LHCN-M2 (cell line): ENCODE results near the gene ERAP2. TPM values are rescaled to one million over a fixed set of nuclear protein-coding genes. Genes with fewer than 3 reads are reported as not detected.
"Not testable (repeated sequence)": the region's sequence is repeated elsewhere in the genome, so short reads cannot be mapped to it uniquely, and the experiment has no call there.

Experiments
- DNase-seq: peaks from one replicate; pipeline ENCODE4 v3.0.0-alpha.2; 2012; ENCODE audit warnings: low read depth
- total RNA-seq: library from RNA; depleted of rRNA; stranded (reverse); fragments of >200 nt; gene quantifications from 2 replicates; pipeline ENCODE4 v1.2.3, GENCODE V29; 2014

Gene ERAP2
- total RNA-seq, 1 experiment from 2014 or later: 26.9 TPM

DNA sequence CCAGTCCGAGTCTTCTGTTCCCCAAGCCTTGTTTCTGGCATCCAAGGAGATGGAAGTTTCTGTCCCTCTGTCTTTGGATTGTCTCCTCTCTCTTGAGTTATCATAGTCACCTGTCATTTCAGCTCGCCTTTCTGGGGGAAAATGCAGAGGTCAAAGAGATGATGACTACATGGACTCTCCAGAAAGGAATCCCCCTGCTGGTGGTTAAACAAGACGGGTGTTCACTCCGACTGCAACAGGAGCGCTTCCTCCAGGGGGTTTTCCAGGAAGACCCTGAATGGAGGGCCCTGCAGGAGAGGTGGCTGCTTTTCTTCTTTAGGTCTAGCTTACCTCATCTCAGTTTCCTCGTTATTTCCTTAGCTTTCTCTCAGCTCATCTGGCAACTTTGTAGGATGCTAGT is 25.1 kb downstream of the ERAP2 start:
- no peak for DNase-seq

DNA sequence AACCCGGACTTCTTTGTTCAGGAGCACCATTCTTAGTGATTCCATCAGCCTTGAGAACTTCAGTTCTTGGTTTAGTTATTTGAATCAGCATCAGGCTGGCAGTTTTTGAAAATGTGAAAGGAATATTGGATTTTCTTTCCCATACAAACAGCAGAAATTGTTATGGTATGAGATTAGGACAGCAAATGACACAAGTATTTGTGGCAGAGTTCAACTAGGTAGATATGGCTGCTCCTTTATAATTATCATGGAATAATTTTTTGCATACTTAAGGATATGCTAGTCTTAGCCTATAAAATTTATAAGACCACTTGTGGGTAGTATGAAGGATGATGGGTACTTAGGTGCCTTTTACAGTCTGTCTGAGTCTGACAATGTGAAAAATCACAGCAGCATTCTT is 25.5 kb downstream of the ERAP2 start:
- DNase-seq: no peak

DNA sequence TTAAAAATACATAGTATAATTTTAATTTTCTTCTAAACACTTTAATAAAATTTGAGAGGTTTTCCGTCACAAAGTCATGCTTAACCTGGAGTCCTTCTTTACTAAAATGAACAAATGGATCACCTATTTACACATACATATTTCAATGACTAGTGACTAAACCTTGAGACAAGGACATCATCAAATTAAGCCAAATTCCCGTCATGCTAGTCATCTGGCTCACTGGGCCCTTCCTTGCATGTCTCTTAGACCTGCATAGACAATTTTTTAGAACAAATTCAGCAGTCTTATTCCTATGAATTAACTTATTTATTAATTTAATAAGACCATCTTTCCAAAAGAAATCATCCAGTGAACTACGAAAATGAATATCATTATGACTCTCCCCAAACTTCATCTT is 26.6 kb downstream of the ERAP2 start:
- no peak for DNase-seq

DNA sequence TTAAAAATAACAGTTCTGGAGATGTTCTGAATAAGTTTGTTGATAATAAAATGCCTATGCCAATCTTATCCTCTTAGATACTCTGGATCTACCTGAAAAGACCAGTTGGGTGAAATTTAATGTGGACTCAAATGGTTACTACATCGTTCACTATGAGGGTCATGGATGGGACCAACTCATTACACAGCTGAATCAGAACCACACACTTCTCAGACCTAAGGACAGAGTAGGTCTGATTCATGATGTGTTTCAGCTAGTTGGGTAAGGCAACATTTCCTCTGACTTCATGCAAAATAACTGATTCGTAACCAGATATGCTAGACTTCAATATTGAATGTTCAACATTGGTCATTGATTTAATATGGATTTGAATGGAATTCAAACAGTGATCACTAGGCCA is 27.0 kb downstream of the ERAP2 start:
- peak; percentile 14 for DNase-seq

DNA sequence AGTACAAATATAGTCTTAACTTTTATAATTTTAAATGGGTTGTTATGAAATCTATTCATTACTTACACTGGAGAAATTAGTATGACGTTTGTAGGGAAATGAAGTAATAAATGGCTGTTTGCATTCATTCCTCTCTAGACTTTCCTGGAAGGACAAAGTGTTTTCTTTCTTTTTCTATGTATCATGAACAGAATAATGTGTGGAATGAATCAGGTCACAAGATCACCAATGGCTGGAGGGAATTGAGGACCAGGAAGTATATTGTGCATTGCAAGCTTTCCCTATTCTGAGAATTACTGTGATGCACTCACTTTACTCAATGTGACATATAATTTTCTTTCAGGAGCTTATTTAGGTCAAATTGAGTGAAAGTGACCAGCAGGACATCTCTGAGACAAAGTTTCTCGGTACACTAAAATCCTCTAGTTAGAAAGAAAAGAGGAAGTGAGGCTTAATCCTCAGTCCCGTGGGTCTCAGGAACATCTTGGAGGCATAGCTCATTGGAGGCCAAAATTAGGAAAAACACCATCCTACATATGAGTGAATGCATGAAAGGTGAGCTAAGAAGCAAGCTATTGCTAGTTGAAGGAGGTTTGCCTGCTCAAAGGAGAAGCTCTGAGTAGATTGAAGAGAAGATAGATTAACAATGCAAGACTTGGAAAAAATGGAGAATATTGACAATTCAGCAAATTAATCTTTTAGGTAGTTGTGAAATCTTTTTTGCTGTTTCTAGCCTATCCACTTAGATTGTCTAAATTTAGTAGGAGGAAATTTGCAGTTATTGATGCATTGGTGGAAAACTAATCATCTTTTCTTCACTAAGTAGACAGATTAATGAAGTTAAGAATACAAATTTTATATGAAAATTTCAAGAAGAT is 28.0 kb downstream of the ERAP2 start:
- DNase-seq: no peak

GRCh38 chr5:96905864-96906263 is 29.6 kb downstream of the ERAP2 start:
- DNase-seq: no peak

DNA sequence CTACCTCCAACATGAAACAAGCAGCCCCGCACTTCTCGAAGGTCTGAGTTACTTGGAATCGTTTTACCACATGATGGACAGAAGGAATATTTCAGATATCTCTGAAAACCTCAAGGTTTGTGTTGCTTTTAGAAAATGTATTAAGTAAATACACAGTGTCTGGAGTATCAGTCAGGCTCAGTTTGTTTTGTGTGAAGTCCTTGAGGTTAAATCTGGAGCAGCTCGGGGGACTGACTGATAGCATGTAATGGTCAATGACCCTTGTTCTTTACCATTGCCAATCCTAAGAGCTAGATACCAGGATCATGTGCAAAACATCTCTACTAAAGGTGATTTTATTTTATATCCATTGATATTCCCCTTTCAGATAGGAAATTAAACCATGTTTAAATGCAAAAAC is 32.7 kb downstream of the ERAP2 start:
- DNase-seq: no peak

GRCh38 chr5:96909435-96909834 is 33.1 kb downstream of the ERAP2 start:
- DNase-seq: no peak

DNA sequence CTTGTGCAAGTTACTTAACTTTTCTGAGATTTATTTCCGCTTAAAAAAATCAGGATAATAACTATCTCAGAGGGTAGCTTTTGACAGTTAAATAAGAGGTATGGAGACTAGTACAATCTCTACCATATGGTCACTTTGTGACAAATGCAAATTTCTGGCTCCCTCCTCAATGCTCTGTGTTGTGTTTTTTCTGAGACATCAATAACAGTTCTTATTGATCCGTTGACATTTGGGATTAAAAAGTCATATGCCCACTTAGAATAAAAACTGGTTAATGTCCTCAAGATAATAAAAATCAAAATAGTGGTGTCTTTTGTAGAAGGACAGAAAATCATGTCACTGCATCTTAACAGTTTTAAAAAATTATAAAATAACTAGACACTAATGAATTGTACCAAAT is 34.8 kb downstream of the ERAP2 start:
- no peak for DNase-seq

- DNase-seq: no peak
Observed at GRCh38 chr5:96913233-96913632, 36.9 kb downstream of the ERAP2 start.

GRCh38 chr5:96919754-96920197 is 43.5 kb downstream of the ERAP2 start:
- no peak for DNase-seq

DNA sequence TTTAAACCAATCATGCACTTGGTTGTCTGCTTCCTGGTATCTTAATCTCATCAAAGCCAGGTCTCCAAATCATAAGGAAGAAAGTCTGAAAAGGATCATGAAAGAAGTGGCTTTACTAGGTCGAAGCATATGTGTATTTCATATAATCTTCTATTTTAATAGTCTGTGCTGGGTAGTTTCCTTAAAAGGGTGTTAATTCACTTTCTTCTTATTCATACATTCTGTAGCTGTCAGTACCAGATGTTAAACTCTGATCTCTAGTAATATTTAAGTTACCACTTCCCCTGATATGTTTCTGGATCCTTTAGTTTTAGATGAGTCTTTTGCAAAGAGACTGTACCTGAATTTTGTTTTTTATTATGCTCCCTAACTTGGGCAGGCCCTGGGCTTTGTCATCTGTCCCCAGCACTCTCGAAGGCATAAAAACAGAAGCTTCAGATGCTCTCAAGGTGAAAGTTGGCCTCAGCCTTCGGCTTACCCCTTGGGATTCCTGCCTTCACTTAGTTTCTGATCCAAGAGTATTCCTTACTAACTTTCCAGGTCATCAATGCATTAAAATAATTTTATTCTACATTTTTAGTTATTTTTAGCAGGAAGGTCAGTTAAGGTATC is 44.5 kb downstream of the ERAP2 start:
- DNase-seq: no peak

- DNase-seq: no peak
Observed at GRCh38 chr5:96922499-96923244, 46.4 kb downstream of the ERAP2 start.

GRCh38 chr5:96924016-96924443 is 47.7 kb downstream of the ERAP2 start:
- no peak for DNase-seq

DNA sequence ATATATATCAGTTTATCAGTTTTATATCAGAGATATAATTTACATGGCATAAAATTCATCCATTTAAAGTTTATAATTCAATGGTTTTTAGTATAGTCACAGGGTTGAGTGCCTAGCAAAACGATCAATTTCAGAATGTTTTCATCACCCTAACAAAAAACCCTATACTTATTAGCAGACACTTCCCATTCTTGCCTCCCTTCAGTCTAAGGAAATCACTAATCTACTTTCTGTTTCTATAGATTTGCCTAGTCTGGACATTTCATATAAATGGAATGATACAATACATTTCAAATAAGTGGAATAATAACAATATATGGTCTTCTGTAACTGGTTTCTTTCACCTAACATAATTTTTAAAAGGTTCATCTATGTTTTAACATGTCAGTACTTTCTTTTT is 50.0 kb downstream of the ERAP2 start:
- no peak for DNase-seq

- peak; percentile 25 for DNase-seq
Observed at GRCh38 chr5:96927008-96927407, 50.7 kb downstream of the ERAP2 start.

- no peak for DNase-seq
Observed at GRCh38 chr5:96928931-96929708, 52.8 kb downstream of the ERAP2 start.

GRCh38 chr5:96930058-96930457 is 53.8 kb downstream of the ERAP2 start:
- no peak for DNase-seq

GRCh38 chr5:96930589-96930988 is 54.3 kb downstream of the ERAP2 start:
- DNase-seq: no peak

DNA sequence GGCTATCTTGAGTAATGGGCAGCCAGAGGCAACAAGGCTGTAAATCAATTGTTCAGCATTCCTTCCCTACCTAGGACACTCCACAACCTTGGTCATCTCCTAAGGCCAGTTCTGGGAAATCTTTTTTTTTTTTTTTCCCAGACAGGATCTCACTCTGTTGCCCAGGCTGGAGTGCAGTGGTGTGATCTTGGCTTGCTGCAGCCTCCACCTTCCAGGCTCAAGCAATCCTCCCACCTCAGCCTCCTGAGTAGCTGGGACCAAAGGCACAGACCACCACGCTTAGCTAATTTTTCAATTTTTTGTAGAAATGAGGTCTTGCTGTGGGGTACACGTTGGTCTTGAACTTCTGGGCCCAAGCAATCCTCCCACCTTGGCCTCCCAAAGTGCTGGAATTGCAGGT is 54.7 kb downstream of the ERAP2 start:
- DNase-seq: not testable (repeated sequence)

- no peak for DNase-seq
Observed at GRCh38 chr5:96931605-96932004, 55.3 kb downstream of the ERAP2 start.

- DNase-seq: no peak
Observed at GRCh38 chr5:96932026-96932425, 55.7 kb downstream of the ERAP2 start.
